CD4-positive, alpha-beta T cell treated with Interleukin-1 beta for 1 hour (primary cell): Measurements from ENCODE around the gene TRAF7.

Experiments used
- DNase-seq, 2 donors: peaks; one replicate each; pipeline ENCODE4 v3.0.0-alpha.2; 2020 to 2022

TRAF7 gene

GRCh38 chr16:2226245-2226793, 70.7 kb downstream of the TRAF7 start:
- DNase-seq, result no peak

- DNase-seq, result no peak
Observed at GRCh38 chr16:2226918-2227317, 71.3 kb downstream of the TRAF7 start.
